HepG2 (cell line): ENCODE data around the gene PNLIP. TPM values are rescaled to one million over a fixed set of nuclear protein-coding genes. Genes with fewer than 3 reads are reported as not detected.

Experiments
- polyA plus RNA-seq, 8 experiments: library from polyadenylated mRNA; depleted of rRNA in 3 of 8; stranded (reverse) in 7 of 8; unstranded in 1 of 8; fragments of >200 nt; fragmentation: Illumina TruSeq in 4 of 8; extraction: Trizol in 4 of 8; gene quantifications; 2 replicates each; pipeline versions ENCODE4 v1.2.1 to v1.2.3, GENCODE V29; 2011 to 2016; ENCODE audit warnings: low read depth in 4 of 8, missing spikeins in 1 of 8, mixed read lengths in 1 of 8; ENCODE audit not compliant: insufficient read depth in 1 of 8
- total RNA-seq, 5 experiments: library from RNA; depleted of rRNA; stranded (reverse); fragments of >200 nt; fragmentation: Illumina TruSeq; extraction: Trizol; gene quantifications; 2 replicates each; pipeline ENCODE4 v1.2.3, GENCODE V29; 2016; ENCODE audit warnings: low read depth in 1 of 5
- TF ChIP-seq, protein P1 (sequence below): sonication (generic); formaldehyde crosslinking; IDR thresholded peaks from one replicate; pipeline ENCODE4 v1.5.1; 2020; ENCODE audit warnings: mild to moderate bottlenecking, missing genetic modification reagents; ENCODE audit errors: not compliant biosample characterization

PNLIP gene
- total and polyA plus RNA-seq, 2 of the 13 experiments (the other 11 are each of a cell fraction or from before 2014, with no cell fraction given): not detected

DNA sequence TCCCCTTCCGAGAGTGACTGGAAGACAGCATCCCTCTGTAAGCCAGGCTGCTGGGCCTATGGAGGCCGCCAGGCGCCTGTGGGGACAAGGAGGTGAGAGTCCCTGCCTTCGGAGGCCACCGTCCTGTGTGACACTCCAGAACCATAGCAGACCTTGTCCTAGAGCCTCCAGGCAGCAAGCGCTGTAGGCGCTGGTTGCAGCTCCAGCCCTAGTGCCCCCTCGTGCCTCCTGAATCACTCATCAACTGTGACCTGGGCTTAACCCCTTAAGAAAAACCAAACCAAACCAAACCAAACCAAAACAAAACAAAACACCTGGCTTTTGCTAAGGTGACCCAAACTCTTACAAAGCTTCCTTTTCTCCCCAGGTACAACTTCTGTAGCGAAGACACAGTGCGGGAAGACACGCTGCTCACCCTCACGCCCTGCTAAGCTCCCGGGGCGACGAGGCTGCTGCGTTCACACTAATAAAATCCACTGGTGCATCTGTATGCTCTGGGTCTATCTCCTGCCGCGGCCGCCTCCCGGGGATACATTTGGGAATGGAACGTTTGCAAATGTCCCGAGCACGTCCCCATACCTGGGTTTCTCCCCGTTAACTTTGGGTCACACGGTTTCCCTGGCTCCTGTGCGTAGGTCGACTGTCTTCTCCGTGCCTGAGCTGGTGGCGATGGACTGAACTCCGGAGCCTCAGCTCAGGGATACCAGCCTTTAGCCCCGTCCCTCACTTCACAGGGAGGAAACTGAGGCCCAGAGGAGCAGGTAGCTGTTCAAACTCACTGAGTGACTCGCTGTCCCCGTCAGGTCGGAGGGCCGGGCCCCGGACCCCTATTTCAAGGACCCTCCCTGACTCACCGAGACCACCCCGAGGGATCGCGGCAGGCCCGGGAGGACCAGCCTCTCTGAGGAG lies 63.2 kb downstream of the PNLIP start (continued):
- TF ChIP-seq, protein P1, sequence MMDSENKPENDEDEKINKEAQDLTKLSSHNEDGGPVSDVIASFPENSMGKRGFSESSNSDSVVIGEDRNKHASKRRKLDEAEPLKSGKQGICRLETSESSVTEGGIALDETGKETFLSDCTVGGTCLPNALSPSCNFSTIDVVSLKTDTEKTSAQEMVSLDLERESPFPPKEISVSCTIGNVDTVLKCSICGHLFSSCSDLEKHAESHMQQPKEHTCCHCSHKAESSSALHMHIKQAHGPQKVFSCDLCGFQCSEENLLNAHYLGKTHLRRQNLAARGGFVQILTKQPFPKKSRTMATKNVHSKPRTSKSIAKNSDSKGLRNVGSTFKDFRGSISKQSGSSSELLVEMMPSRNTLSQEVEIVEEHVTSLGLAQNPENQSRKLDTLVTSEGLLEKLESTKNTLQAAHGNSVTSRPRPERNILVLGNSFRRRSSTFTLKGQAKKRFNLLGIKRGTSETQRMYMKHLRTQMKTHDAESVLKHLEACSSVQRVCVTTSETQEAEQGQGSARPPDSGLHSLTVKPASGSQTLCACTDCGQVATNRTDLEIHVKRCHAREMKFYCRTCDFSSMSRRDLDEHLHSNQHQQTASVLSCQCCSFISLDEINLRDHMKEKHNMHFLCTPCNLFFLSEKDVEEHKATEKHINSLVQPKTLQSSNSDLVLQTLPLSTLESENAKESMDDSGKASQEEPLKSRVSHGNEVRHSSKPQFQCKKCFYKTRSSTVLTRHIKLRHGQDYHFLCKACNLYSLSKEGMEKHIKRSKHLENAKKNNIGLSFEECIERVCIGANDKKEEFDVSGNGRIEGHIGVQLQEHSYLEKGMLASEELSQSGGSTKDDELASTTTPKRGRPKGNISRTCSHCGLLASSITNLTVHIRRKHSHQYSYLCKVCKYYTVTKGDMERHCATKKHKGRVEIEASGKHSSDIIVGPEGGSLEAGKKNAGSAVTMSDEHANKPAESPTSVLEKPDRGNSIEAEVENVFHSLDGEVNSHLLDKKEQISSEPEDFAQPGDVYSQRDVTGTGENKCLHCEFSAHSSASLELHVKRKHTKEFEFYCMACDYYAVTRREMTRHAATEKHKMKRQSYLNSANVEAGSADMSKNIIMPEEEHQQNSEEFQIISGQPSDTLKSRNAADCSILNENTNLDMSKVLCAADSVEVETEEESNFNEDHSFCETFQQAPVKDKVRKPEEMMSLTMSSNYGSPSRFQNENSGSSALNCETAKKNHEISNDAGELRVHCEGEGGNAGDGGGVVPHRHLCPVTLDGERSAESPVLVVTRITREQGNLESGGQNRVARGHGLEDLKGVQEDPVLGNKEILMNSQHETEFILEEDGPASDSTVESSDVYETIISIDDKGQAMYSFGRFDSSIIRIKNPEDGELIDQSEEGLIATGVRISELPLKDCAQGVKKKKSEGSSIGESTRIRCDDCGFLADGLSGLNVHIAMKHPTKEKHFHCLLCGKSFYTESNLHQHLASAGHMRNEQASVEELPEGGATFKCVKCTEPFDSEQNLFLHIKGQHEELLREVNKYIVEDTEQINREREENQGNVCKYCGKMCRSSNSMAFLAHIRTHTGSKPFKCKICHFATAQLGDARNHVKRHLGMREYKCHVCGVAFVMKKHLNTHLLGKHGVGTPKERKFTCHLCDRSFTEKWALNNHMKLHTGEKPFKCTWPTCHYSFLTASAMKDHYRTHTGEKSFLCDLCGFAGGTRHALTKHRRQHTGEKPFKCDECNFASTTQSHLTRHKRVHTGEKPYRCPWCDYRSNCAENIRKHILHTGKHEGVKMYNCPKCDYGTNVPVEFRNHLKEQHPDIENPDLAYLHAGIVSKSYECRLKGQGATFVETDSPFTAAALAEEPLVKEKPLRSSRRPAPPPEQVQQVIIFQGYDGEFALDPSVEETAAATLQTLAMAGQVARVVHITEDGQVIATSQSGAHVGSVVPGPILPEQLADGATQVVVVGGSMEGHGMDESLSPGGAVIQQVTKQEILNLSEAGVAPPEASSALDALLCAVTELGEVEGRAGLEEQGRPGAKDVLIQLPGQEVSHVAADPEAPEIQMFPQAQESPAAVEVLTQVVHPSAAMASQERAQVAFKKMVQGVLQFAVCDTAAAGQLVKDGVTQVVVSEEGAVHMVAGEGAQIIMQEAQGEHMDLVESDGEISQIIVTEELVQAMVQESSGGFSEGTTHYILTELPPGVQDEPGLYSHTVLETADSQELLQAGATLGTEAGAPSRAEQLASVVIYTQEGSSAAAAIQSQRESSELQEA (CRISPR knock-in tag): no peak
- TF ChIP-seq, all 625 proteins: peak for 0
